Dendritic cell treated with granulocyte-macrophage colony-stimulating factor and Interleukin-4, amounts not matched to agents 40 ng/mL and 50 ng/mL, for 4 days (primary cell): ENCODE data around the gene ABTB2.

Experiments
- H3K27ac Mint-ChIP-seq: one replicate; pipeline ENCODE4 v1.8.0; 2022; ENCODE audit warnings: mild to moderate bottlenecking, mixed read lengths
- H3K27me3 Mint-ChIP-seq: one replicate; pipeline ENCODE4 v1.8.0; 2022; ENCODE audit warnings: mild to moderate bottlenecking, mixed read lengths
- H3K36me3 Mint-ChIP-seq: one replicate; pipeline ENCODE4 v1.8.0; 2022; ENCODE audit warnings: low read depth, mixed read lengths
- H3K4me1 Mint-ChIP-seq: one replicate; pipeline ENCODE4 v1.8.0; 2022; ENCODE audit warnings: low read depth, mixed read lengths
- H3K4me3 Mint-ChIP-seq: one replicate; pipeline ENCODE4 v1.8.0; 2022; ENCODE audit warnings: mild to moderate bottlenecking, moderate library complexity, mixed read lengths
- H3K9me3 Mint-ChIP-seq: one replicate; pipeline ENCODE4 v1.8.0; 2022; ENCODE audit warnings: mixed read lengths
- intact Hi-C: fragments of 100-400 bp; cut with micrococcal nuclease; formaldehyde crosslinking; loops from one replicate; pipeline ENCODE4 v1.15.0; 2022

Gene ABTB2

DNA sequence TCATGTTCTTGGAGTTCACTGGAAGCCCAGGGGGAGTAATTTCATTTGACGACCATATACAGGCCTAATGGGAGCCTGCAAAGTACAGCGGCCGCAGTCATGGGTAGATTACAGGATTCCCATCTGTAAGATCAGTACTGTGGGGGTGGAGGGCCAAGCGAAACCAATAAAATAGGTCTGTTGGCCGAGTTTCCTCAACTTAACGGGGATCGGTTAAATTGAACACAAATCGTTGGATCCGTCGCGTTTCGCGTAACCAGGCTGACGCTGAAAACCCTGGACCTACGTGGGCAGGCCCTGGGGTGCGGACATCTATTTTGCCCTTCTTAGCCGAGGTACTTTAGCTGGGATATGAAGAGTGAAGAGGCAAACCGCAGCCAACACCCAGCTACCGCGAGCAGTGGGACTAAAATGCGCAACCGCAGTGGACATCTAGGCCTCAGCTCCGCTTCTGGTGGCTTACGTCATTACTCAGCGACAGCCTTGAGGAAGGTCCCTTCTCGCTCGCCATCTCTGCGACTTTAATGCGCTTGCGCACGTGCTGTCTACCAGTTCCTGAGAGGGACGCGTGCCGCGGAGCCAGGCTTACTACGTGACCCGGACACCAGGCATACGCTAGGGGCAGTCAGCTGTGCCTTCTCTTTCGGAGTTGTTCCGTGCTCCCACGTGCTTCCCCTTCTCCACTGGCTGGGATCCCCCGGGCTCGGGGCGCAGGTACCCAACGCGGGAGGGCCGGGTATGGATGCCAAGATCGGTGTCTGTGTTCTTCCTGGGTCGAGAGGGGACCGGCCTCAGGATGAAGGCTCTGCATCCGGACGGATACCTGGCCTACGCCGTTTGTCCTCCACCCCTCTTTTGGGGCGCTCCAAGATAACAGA lies 252.5 kb downstream of the ABTB2 start, which contains the start of gene NAT10:
TSS of gene NAT10 (plus strand) at position 551 of the 878 bp plus-strand sequence. CDS start 2,597 bp downstream, outside the sequence.
- peak within 1 kb of the TSS; percentile 84 for H3K4me3 Mint-ChIP-seq
- H3K36me3 Mint-ChIP-seq = peaks cover 55% of the 10 kb centered on the region
- peaks cover 30% of the 10 kb centered on the region for H3K4me1 Mint-ChIP-seq
- H3K9me3 Mint-ChIP-seq = no peaks in the 10 kb centered on the region
- peak within 1 kb of the TSS; percentile 96 for H3K27ac Mint-ChIP-seq
- intact Hi-C loops = loop anchor here (1.0 kb wide), 1 partner anchor 54 kb away; the partner anchor contains the start of gene CAPRIN1
- H3K27me3 Mint-ChIP-seq = no peaks in the 10 kb centered on the region

DNA sequence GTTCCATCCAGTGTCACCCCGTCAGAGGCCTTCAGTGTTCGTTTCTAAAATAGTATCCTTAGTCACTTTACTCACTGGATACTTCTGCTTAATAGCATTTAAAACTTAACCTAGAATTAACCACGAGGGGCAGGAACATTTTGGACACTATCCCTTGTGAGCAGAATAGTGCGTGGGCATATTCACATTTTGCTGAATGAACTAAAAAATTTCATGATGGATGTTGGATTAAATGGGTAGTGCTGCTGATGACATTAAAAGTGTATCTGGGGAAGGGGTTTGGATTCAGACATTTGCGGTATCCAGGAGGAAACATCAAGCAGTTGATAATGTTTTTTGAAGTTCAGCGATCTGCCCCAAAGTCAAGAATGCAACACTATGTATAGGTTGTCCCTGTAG lies 253.1 kb downstream of the ABTB2 start:
- H3K4me3 Mint-ChIP-seq = peak overlapping the region; percentile 84
- peaks cover 30% of the 10 kb centered on the region for H3K4me1 Mint-ChIP-seq
- H3K27ac Mint-ChIP-seq = peak overlapping the region; percentile 96
- no peaks in the 10 kb centered on the region for H3K9me3 Mint-ChIP-seq
- H3K36me3 Mint-ChIP-seq = peaks cover 55% of the 10 kb centered on the region
- intact Hi-C loops = loop anchor here (1.0 kb wide), 1 partner anchor 53 kb away; the partner anchor contains the start of gene CAPRIN1
- no peaks in the 10 kb centered on the region for H3K27me3 Mint-ChIP-seq
